HG02840 (cell line): ENCODE results near the gene CECR2.

ENCODE experiments used
- ATAC-seq: cut with Tn5 transposase; IDR thresholded peaks from one replicate; pipeline ENCODE4 v1.9.1; 2021; ENCODE audit warnings: mild to moderate bottlenecking, moderate library complexity, moderate number of reproducible peaks; ENCODE audit not compliant: unreplicated experiment, low FRiP score

CECR2 gene

GRCh38 chr22:17369439-17370025, at the start of gene CECR2:
TSS of gene CECR2 (plus strand) at chr22:17369460. CDS start at chr22:17369784, 324 bp downstream.
- no peak for ATAC-seq

- ATAC-seq = no peak
These were observed 49.7 kb upstream of the CECR2 start for GRCh38 chr22:17319546-17319945.

GRCh38 chr22:17322511-17322910, 46.7 kb upstream of the CECR2 start:
- no peak for ATAC-seq

- ATAC-seq = no peak
These were observed 37.6 kb upstream of the CECR2 start for GRCh38 chr22:17331690-17332089.

DNA sequence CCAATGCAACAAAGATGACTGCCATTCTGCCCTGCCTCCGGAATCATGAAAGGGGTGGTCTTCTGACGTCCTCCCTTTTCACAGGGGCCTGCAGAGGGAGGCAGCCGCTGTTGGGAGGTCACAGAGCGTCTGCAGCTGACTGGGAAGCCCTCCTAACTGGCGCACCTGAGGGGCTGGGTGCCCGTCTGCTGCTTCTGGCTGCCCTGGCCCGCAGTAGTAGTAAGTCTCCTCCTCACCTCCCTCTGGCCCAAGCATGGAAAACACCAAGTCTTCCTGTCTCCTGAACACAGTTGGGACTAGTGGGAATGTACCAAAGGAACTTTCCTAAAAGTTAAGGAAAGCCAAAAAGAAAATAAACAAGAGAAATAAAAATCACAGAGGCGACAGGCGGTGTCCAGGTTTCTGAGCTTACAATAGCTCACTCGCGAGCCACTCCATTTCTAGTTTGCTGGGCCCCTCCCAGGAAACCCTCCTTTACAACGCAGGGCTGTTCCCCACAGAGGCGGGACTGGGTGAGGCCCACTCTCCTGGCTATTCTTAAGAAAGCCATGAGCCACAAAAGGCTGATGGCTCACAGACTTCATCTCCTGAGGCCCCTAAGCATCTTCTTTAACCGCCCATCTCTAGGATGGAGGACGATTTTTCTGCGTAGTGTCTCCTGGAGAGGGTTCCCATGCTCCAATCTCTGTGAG, 37.0 kb upstream of the CECR2 start:
- ATAC-seq = no peak

DNA sequence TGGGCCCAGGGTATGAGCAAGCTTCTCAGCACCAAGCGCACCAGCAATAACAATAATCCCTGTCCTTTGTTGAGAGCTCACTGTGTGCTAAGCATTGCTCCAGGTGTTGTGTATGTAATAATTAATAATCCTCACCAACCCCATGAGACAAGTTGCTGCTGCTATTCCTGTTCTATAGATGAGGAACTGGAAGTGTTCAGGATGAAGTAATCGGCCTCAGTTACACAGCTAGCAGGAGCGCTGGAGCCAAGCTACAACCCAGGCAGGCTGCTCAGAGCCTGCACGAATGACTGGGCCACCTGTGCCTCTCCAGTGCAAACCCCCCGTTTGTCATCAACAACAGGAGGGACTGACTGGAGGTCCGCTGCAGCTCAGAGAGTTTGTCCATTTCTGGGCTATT, 35.2 kb upstream of the CECR2 start:
- no peak for ATAC-seq

DNA sequence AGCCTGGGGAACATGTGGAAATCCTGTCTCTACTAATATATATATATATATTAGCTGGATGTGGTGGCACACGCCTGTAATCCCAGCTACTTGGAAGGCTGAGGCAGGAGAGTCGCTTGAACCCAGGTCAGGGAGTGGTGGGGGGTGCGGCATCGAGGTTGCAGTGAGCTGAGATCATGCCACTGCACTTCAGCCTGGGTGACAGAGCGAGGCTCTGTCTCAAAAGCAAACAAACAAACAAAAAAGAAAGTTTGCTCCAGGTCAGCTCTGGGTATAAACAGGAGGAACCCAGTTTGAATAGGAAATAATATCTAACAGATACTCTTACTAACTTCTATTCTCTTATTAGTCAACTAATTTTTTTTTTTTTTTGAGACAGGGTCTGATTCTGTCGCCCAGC, 34.3 kb upstream of the CECR2 start:
- ATAC-seq = no peak

- ATAC-seq = no peak
These were observed 33.2 kb upstream of the CECR2 start for GRCh38 chr22:17336061-17336460.

DNA sequence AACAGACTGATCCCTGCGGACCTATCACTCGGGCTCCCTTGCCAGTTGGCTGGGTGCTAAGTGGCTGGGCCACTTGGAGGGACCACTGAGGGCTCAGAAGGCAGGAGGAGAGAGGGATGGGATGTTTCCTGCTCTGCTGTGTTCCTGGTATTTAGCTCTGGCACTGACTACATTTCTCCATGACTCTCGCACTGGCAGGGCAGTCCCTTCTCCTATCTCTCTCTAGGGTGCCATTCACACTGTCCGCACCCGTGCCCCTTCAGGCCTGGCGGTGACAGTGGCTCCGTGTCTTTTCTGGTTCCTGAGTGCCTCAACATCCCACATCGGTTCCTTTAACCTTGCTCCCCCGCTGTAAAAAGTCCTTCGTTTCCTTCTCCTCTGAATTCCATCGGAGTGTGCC, 31.6 kb upstream of the CECR2 start:
- no peak for ATAC-seq

DNA sequence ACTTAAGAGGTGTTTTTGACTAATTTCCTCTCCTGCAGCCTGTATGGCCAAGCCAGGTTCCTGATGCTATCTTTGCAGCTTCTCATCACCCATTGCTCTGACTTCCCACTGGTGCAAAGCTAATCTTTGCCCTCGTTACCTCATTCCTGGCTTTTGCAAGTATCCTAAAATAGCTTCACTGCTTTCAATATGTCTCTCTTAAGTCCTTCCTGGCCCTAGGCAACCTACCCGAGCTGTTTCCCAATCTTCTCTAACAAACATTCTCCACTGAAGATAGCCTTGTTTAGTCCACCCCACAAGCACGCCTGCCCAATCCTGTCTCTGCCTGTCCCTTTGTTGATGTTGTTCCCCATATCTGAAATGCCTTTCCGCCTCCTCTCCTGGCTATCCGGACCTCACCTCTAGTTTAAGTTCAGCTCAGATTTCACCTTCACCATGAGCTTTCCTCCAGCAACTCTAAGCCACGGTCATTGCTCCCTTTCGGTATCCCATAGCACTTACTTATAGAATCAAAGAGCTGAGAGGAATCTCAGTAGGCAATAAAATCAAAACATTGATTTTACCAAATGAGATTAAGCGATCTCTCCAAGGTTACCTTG, 30.1 kb upstream of the CECR2 start:
- ATAC-seq = no peak

DNA sequence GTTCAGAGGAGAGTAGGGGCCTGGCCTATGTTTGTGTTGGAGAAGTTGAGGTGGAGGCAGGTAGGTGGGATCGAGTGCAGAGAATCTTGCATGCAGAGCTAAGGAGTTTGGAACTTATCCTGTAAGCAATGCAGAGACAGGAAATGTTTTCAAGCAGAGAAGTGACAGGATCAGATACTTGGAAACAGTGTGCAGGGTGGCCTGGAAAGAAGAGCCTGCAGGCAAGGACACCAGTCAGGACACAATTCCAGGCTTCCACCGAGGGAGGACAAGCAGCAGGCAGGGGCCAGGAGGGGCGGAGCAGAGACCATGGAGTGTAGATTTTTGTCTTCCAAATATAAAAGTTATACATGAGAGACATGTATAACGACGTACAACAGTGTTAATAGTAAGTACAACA, 26.9 kb upstream of the CECR2 start:
- no peak for ATAC-seq

DNA sequence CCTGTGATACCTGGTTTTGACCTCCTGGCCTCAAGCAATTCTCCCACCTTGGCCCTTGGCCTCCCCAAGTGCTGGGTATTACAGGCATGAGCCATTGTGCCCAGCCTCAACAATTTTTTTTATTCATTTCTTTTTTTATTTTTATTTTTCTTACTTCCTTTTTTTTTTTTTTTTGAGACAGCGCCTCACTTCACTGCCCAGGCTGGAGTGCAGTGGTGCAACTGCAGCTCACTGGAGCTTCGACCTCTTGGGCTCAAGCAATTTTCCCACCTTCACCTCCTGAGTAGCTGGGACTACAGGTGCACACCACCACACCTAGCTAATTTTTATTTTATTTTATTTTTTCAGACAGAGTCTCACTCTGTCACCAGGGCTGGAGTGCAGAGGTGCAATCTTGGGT, 25.5 kb upstream of the CECR2 start:
- ATAC-seq = no peak

DNA sequence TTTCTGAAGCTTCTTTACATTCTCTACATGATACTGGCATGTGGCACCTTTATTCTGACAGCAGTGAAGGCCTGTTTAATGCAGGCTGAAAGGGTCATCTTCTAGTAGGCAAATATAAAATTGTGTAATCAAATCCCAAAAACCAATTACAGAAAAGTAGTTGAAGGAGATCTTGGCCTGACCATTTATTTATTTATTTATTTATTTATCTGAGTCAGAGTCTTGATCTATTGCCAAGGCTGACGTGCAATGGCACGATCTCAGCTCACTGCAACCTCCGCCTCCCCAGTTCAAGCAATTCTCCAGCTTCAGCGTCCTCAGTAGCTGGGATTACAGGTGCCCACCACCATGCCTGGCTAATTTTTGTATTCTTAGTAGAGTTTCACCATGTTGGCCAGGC, 22.7 kb upstream of the CECR2 start:
- ATAC-seq = no peak

DNA sequence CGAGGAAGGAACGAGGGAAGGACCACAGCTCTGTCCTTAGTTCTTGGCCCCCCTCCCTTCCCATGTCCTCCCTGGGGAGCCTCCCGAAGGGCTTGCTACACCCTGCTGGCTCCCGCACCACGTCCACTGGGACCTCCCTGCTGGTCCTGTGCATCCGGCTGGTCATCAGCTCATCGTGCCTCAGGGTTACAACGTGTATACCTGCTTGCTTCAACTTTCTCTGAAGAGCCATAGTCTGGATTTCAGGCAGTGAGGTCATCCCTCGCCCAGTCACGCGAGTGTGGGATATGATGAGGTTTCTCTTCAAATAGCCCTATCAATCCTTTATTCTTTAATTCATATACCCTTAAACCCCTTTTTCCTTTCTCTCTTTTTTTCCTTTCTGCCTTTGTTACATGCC, 21.5 kb upstream of the CECR2 start:
- no peak for ATAC-seq

DNA sequence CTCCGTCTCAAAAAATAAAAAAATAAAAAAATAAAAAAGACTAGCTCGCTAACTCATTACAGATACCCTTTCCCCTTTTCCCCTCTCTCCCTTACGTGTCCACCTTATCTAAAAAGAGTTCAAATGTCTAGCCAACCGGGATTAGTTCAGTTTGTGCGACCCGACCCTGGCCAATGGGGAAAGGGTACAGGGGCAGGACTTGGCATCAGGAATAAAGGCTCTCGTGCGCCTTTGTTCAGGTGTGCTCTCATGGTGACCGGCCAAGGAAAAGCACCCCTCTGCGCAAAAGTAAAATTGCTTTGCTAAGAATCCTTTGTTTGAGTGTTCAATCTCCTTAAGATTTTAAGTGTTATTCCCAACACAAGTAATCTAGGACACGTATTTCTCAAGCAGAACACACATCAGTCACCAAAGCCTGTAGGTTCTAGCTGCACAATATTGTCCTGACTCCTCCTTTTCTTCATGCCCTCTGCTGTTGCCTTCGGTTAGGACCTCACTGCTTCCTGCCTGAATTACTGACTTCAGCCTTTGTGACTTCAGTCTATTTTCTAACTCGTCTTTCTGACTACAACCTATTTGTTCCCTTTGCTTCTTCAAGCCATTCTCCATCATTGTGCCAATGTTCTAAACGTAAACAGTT, 20.7 kb upstream of the CECR2 start:
- ATAC-seq = no peak

DNA sequence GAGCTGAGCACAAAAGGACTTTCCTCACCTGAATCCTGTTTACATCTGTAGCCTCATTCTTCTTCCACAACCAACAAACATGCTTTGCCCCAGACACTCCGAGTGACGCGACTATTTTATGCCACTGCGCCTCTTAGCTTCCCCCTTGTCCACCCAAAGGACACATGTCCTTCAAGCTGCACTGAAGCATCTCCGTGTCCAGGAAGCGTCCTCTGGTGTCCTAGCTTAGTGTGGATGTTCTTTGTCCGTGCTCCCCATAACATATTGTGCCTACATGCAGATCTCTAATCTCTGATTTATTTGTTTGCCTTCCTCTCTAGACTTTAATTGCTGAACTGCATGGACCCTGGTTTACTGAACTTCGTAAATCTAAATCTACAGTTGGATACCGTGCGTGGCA, 20.1 kb upstream of the CECR2 start:
- ATAC-seq = no peak

DNA sequence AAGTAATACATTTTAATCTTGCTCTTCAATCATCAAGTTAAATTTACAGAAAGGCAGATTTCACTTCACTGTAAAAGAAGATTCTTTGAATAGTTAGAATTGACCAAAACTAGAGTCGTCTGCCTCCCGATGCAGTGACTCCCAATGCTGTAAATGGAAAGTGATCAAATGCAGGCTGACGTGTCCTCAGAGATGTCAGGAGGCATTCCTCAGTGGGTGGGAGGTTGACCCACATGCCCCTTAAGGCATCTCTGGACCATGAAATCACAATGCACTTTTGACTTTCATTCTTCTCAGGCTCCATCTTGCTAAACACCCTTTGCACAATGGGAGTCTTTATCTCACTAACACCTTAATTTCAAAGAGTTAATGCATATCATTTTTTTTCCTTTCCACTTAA, 19.0 kb upstream of the CECR2 start:
- ATAC-seq = no peak

GRCh38 chr22:17352798-17353197, 16.5 kb upstream of the CECR2 start:
- no peak for ATAC-seq

DNA sequence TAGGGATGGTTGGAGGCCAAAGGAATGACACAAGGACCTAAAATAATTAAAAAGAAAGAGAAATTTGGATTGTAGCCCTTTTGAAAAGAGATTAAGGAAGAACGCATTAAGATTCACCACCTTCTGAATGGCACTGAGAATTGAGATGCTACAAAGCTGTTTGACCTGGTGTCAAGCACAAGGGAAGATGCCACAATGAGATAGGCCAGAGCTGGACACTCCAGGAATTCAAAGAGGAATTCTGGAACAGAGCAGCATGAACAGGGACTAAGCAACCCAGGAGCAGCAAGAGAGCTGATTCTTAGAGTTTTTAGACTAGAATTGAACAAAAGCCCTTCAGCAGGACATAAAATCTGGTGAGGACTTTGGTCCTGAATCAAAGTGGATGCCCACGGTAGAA, 11.6 kb upstream of the CECR2 start:
- no peak for ATAC-seq

- no peak for ATAC-seq
These were observed 10.8 kb upstream of the CECR2 start for GRCh38 chr22:17358415-17358814.

GRCh38 chr22:17359501-17359900, 9.8 kb upstream of the CECR2 start:
- ATAC-seq = no peak

DNA sequence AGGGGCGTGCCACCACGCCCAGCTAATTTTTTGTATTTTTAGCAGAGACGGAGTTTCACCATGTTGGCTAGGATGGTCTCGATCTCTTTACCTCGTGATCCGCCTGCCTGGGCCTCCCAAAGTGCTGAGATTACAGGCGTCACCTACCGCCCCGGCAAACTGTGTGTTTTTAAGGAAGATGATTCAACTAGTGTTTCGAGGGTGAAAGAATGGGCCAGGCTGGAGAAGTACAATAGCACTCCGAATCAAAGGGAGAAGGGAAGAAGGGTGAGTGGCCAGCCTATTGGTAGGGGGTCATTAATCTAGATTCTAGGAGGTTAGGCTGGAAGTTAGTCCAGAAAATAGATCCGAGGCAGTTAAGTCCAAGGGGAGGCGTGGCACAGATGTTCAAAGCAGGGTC, 2.9 kb upstream of the CECR2 start:
- ATAC-seq = no peak
